GM18517 (cell line): Measurements from ENCODE around the gene ZNF438.
"Not testable (repeated sequence)": the region's sequence is repeated elsewhere in the genome, so short reads cannot be mapped to it uniquely, and the experiment has no call there.

Experiments used
- ATAC-seq: cut with Tn5 transposase; IDR thresholded peaks from one replicate; pipeline ENCODE4 v1.9.1; 2021; ENCODE audit warnings: mild to moderate bottlenecking, moderate library complexity; ENCODE audit not compliant: unreplicated experiment

ZNF438 gene

DNA sequence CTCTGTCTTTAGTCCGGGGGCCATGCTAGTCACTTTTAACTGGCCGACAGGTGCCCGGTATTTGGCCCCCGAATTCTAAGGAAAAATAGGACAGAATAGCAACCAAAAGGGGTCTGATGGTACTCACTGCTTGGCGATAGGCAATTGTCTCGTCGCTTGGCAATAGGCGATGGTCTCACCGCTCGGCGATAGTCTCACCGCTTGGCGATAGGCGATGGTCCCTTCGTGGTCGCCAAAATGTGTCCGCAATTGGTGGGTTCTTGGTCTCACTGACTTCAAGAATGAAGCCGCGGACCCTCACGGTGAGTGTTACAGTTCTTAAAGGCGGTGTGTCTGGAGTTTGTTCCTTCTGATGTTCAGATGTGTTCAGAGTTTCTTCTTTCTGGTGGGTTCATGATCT, 130.2 kb downstream of the ZNF438 start:
- ATAC-seq, result not testable (repeated sequence)

DNA sequence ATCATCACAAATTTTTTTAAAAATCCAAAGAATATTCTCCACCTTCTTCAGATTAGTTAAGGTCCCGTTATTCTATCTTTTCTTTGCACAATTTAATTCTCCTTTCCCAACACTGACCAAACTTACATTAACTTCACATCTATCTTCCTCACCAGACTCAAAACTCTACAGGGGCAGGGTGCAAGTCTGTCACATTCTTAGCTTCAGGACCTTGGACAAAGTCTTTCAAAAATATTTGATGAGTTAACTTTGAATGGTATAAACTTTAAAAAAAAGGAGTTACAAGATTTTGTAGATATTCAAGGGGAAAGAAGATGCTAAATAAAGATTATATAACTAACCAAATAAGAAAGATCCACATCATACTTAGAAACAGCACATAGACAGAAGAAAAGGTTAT, 132.7 kb downstream of the ZNF438 start:
- no peak for ATAC-seq

DNA sequence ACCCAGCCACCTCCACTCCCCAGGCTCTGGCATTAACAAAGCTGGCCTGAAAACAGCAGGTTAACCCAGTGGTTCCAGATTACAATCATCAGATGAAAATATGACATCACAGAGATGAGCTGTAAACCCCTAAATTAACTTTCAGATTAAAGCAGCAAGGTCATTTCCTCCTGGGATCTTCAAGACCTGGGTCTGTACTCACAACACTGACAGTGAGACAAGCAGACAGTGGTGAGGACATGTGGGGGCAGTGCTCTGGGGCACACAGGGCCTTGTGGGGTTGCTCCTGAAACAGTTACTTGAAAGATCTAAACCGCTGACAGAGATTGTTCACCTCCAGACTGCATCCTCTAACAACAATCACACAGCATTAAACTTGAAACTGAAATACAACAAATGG, 134.1 kb downstream of the ZNF438 start:
- ATAC-seq, result no peak

DNA sequence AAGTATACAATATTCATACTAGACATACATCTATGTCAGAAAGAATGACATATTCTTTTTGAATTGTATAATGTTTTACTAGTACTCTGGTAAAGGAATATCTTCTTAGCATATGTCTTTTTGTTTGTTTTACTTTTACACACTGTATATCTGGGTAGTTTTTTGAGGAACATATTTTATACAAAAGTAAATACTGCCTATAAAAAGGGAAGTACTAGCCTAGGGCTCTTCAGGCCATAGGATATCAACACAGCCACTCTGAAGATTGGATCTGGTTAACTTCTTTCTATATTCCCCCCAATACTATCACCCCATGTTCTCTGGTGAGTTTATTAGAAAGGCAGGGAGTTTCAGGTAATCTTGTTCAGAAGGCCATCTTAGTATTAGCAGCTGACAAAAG, 134.6 kb downstream of the ZNF438 start:
- ATAC-seq, result no peak

DNA sequence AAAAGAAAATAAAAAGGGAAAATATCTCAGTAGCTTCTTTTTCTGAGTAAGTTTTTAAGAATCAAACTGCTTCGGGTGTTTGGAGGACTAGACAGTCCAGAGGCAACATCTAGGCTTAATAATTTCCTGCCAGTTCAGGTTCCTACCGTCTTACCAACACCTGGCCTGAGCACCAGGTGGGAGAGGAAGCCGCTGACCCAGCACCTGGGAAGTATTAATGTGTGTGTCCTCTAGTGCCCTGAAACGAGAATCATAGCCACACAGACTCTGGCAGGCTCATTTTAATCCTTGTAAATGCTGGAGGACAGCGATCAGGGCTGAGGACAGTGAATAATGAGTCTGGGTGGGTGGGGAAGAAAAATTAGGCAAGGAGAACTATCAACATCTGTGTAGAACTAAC, 137.4 kb downstream of the ZNF438 start:
- no peak for ATAC-seq

DNA sequence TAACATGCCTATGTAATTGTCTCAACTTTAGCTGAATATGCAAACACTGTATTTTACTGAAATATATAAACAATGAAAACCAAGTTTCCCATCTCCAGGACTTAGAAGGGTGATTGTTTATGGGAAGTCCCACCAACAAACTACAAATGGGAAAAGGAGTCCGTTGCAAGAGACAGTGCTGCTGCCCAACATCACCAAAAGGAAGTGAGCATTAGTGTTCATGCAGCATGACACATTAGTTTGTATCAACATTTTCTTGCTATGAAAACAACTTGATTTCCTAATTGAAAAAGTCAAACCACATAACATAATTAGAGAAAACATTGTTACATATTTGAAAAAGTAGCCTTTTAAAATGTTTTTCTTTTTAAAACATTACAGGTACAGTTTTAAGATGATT, 138.5 kb downstream of the ZNF438 start:
- ATAC-seq, result no peak

DNA sequence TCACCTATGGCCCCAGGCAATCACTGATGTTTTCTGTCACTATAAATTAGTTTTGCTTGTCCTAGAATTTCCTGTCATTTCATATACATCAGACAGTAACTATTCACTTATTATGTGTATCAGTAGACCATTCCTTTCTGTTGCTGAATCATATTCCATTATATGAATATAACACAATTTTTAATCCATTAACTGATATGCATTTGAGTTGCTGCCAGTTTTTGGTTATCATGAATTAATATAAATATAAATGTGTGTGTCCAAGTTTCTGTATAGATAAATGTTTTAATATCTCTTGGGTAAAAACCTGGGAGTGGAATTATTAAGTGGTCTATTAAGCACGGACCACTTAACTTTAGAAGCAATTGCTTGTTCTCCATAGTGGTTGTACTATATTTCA, 143.8 kb downstream of the ZNF438 start:
- no peak for ATAC-seq

DNA sequence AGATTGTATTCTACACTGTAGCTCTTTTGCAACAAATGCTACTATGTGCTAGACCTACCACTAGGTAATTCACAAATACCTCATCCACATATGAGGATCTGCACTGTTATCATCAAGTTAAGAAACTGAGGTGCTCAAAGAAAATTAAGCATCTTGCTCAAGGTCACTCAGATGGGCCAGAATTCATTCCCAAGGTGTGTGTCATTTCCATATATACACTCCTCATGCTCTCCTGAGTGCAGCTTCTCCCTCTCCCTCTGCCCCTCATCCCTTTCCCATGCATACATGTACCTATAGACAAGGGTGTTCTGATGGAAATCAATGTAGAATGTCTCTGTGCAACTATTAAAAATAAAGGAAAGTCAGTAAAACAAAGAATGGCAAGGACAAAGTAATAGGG, 146.2 kb downstream of the ZNF438 start:
- ATAC-seq, result no peak

DNA sequence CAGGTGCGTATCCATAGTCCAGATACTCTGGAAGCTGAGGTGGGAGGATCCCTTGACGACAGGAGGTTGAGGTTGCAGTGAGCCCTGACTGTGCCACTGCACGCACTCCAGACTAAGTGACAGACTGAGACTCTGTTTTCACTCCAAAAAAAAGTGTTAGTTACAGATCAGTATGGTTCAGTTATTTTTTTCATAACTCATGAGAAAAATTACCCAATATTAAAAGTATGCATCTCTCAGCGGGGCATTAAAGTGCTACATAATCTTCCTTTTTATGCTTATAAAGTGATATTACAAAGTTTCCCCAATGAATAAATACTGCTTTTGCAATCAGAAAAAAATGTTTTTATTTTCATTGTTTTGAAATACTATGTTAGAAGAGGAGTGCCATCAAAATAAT, 147.9 kb downstream of the ZNF438 start:
- ATAC-seq, result no peak

DNA sequence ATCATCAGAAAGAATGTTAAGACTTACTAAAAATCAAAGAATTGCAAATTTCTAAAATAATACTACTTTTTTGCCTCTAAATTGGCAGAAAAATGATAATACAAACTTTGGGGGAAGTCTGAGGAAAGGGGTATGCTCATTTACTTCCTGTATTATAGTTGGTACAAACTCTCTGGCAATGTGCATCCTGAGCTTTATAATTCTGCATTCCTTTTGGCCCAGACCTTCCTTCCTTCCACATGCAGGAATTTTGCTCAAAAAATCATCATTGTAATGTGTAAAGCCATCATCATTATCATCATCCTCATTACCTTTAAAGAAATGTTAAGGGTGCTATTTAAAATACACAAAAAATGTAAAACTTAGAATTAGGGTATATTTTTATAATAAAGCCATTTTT, 148.5 kb downstream of the ZNF438 start:
- ATAC-seq, result no peak

DNA sequence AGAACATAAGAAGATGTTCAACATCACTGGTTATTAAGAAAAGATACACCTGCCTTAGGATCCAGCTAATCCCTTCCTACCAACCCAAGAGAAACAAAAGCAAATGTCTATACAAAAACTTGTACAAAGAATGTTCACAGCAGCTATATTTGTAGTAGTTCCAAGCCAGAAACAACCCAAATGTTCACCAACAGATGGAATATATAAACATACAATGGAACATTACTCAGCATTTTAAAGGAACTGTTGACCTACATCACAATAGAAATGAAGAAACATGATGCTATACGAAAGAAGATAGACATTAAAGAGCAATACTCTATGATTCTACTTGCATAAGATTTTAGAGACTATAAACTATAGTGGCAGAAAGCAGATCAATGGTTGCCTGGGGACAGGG, 149.4 kb downstream of the ZNF438 start:
- ATAC-seq, result no peak

DNA sequence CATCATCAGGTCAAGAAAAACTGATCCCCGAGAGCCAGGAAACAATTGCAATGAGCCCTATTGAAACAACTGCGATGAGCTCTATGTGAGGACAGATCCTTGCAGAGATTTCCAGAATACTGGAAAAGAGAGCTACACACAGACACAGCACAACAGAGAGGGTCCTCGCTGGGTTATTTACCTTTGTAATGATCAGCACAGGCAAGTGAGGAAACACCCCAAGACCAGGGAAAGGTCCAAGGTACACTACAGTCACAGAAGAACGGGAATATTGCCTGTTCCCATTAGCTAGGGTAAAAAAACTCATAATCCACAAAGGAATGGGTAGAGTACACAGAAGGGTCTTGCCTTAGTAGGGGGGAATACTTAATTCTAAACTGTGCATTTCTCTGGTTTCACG, 152.7 kb downstream of the ZNF438 start:
- ATAC-seq, result no peak

DNA sequence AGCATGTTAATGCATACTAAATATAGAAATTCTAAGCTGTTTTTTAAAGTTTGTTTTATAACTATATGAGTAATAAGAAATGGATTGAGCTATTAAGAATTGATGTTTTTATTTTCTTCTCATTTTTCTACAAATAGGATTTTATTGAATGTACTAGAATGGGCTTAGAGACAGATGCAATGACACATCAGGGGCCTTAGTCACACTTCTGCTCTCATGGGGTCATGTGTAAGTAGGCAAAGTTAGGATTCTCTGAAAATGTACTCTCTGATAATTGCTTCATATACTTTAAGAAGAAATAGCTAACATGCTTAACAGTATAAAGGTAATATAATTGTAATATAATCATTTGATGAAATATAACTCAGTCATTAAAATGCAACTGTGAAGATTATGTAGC, 154.6 kb downstream of the ZNF438 start:
- no peak for ATAC-seq

DNA sequence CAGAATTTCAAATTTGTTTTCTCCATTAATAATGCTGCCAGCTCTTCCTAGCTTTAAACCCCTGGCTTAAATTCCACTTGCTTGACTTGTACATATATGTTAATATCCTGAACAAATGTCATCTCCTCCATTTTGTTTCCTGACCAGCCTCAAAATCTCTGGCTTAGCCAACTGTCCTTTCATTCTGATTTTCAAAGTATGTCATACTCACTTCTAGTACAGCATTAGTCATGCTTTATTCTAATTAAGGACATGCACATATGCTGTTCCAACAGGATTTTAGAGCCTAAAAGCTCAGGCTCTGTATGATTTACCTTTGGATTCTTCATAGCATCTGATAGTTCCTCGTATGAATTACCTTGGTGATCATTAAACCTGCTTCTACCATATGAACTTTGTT, 158.3 kb downstream of the ZNF438 start:
- ATAC-seq, result no peak

DNA sequence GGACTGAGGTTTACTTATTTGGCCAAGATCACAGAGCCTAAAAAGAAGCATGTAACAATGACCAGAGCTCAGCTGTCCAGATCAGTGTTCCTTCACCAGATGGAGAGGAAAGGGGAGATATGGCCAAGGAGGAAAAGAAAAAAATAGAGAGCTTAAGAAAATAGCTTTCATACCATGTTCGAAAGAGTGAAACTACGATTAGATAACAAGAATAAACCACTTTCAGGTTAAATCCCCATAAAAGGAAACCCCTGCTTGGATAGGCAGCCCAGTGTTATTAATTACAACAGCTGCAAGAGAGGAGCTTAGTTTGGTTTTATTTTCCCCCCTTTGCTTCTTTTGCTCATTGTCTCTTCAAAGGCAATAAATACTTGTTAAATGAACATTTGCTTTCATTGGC, 160.8 kb downstream of the ZNF438 start:
- no peak for ATAC-seq

DNA sequence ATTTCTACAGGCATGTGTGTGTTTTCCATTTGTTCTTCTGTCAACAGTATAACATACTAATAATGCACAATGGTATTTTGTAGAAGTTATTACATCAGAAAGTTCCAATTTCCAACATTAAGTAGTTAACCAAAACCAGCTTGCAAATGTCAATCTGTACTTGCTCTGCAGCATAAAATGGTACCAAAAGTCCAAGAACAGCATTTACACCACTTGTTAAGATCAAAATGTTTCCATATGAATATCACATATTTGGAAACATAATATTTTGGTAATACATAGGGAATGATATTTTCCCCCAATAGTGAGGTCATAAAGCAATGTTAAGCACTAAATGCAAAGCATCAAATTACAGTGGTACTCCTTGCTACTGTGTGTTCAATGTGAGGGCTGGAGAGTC, 162.1 kb downstream of the ZNF438 start:
- no peak for ATAC-seq

DNA sequence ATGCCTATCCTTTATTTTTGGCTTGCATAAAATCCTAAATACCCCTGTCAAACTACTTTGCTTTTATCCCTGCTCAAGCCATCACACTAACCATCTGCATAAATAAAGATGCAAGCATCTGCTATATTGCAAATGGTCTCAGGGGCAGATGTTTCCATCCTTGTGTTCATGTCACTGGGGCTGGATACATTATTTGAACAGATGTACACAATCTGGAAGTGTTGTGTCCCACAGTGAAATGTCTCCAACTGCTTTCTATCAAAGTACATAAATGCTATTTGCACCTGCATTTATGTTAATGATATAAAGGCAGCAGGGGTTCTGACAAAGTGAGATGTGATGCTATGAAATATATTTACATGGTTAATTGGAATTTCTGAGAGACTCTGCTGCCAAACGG, 163.1 kb downstream of the ZNF438 start:
- ATAC-seq, result no peak

DNA sequence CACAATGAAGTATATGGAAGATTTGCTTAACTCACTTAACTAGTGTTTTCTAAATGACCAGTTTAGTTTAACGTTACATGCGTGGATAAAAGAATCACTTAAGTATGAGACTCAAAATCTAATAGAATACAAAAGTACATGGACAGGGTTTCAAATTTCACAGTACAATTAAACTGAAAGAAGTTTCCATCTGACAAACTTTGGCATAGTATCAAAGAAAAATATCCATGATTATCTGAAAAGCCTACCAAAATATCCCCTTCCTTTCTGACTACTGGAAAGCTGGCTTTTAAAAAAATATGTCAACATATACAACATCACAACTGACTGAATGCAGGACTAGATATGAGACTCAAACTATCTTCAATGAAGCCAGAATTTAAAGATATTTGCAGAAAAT, 164.8 kb downstream of the ZNF438 start:
- ATAC-seq, result no peak

DNA sequence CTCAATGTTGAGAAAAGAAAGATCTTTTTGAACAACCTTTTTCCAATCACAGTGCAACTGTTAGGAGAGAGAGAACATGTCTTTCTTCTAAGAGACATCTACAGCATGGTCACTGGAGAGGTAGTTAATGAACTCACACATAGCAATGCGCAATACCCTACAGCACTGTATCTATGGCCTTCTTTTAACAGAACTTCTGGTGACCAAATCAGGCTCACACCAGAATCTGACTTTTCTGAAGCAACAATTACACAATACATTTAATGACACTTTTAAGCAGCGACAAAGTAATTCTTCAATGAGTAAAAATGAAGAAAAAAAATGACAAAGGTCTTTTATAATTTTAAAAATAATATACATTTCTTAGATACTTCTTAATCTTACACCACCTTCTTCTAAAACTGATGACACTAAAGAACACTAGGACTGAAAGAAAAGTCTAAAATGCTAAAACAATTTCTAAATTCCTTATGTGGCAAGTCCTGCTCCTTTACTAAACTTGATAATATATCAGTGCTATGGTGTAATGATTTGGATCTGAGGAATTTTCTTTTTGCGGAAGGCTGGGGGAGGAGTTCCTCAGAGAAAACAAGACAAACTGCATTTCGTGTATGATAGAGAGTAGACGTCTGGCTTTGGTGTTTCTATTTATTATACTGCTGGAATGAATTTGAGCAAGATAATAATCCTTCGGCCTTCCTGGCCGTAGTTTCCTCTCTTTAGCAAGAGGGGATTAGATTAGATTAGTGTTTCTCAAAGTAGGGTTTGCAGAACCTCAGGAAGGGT, 166.3 kb downstream of the ZNF438 start:
- ATAC-seq, result no peak

DNA sequence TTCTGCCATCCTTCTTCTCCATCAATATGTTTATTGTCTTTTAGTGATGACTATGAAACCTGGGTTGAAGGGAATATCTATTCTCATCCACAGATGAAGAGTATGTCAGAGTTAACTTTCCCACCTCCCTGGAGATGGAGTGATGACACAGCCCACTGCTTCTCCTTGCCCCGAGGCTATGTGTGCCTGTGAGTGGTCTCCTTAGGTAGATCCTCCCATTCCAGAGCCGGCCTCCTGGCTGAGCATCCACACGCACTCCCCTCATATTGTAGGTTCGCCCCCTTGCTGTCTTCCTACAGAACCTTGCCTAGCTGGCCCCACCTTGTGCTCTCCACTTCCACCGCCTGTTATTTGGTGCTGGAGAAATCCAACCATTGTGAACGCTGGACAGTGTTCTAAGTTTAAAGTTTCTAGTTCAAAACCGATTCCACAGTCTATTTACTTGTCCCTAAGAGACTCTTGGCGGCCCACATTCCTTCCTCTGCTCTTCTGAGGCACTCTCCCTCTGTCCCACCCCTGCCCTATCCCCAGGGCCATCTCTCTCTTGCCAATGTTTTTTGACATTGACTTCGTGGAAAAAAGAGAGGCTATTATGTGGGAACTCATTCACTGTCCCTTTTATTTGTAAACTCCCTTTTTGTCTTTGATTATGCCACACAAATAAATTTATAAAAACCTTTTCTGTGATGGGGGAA, 168.0 kb downstream of the ZNF438 start:
- ATAC-seq, result no peak

DNA sequence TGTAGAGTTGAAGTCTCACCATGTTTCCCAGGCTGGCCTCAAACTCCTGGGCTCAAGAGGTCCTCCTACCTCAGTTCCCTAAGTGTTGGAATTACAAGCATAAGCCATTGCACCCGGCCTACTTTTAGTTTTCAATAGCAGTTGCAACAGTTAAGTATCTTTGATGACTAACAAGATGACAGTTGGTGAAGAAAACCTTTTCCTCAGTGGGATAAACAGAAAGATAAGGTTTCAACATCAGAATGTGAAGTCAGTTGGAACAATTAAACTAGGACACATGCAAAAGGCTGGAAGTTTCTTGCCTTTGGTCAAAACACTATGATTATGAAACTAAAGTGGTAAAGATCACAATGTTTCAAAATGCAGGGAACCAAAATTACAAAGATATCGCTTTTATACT, 169.2 kb downstream of the ZNF438 start:
- ATAC-seq, result no peak

DNA sequence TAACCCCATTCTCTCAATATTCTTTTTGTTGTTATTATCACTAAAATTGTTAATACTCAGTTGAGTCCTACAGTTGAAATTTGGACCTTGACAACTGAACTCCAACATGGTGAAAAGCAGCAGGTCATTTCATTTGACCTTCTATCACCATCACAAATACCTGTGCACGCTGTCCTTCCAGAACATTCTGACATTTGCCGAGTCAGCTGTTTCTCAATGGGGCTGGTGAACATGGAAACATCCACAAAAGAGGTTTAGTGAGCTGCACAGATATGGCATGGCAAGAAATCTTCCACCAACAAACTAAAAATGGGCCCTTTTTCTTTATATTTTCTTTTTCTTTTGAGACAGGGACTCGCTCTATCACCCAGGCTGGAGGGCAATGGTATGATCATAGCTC, 169.7 kb downstream of the ZNF438 start:
- ATAC-seq, result no peak

DNA sequence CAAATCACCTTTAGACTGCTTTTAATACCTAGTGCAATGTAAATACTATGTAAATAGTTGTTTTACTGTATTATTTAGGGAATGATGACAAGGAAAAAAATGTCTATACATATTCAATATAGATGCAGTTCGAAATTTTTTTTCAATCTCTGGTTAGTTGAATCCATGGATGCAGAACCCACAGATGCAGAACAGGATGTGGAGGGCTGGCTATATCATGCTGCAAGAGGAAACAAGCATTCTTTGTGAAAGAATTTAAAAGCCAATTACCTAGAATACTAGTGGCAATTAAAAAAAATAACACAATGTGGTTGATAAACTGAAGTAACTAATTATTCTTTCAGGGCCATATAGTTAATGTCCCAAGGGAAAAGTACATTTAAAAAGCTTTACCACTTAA, 170.4 kb downstream of the ZNF438 start:
- ATAC-seq, result no peak
